ENCODE results near the gene ZDHHC12. TPM values are rescaled to one million over a fixed set of nuclear protein-coding genes. Genes with fewer than 3 reads are reported as not detected.

Gene ZDHHC12
- total RNA-seq, 1 experiment from 2014 or later, result 35.0 TPM

Other genes with a start within 250 kb of the ZDHHC12 start
- gene GLE1, start 219.4 kb downstream of the ZDHHC12 start, total RNA-seq (2014; rRNA removed; shearing (Covaris generic)), result 34.1 and 38.1 TPM in 2 replicates
- gene SPTAN1, start 171.5 kb downstream of the ZDHHC12 start, total RNA-seq (2014; rRNA removed; shearing (Covaris generic)), result 153 and 155 TPM in 2 replicates
- gene DYNC2I2, start 67.3 kb downstream of the ZDHHC12 start, total RNA-seq (2014; rRNA removed; shearing (Covaris generic)), result 58.3 and 61.5 TPM in 2 replicates
- gene SET, start 34.9 kb downstream of the ZDHHC12 start, total RNA-seq (2014; rRNA removed; shearing (Covaris generic)), result 1,089 and 1,149 TPM in 2 replicates
- gene PKN3, start 21.6 kb downstream of the ZDHHC12 start, total RNA-seq (2014; rRNA removed; shearing (Covaris generic)), result 15.8 and 20.2 TPM in 2 replicates
- gene ZER1, start 47.8 kb upstream of the ZDHHC12 start, total RNA-seq (2014; rRNA removed; shearing (Covaris generic)), result 18.8 and 19.9 TPM in 2 replicates
- 21.0 and 21.3 TPM in 2 replicates for gene TBC1D13, start 63.1 kb upstream of the ZDHHC12 start, total RNA-seq (2014; rRNA removed; shearing (Covaris generic))
- 14.8 and 21.2 TPM in 2 replicates for gene ENDOG, start 94.4 kb upstream of the ZDHHC12 start, total RNA-seq (2014; rRNA removed; shearing (Covaris generic))
- gene SPOUT1, start 105.7 kb upstream of the ZDHHC12 start, total RNA-seq (2014; rRNA removed; shearing (Covaris generic)), result 38.3 and 38.5 TPM in 2 replicates
- 8.4 and 9.4 TPM in 2 replicates for gene KYAT1, start 157.8 kb upstream of the ZDHHC12 start, total RNA-seq (2014; rRNA removed; shearing (Covaris generic))
- 50.8 and 54.2 TPM in 2 replicates for gene LRRC8A, start 158.0 kb upstream of the ZDHHC12 start, total RNA-seq (2014; rRNA removed; shearing (Covaris generic))
- gene PHYHD1, start 196.9 kb upstream of the ZDHHC12 start, total RNA-seq (2014; rRNA removed; shearing (Covaris generic)), result 20.7 and 23.2 TPM in 2 replicates
- 21.9 and 24.9 TPM in 2 replicates for gene DOLK, start 223.5 kb upstream of the ZDHHC12 start, total RNA-seq (2014; rRNA removed; shearing (Covaris generic))
- gene NUP188, start 223.6 kb upstream of the ZDHHC12 start, total RNA-seq (2014; rRNA removed; shearing (Covaris generic)), result 132 and 136 TPM in 2 replicates